Stomach smooth muscle (tissue), 2 donors: ENCODE measurements around the gene FAM89A.
"Not testable (repeated sequence)": the region's sequence is repeated elsewhere in the genome, so short reads cannot be mapped to it uniquely, and the experiment has no call there.

Experiments used
- H3K27ac ChIP-seq: one replicate; pipeline ENCODE4 v1.7.0; 2013; ENCODE audit warnings: mild to moderate bottlenecking, low read length, inconsistent platforms
- H3K27me3 ChIP-seq, 2 donors: one replicate each; pipeline ENCODE4 v1.7.0; 2013; ENCODE audit warnings: low read length in 2 of 2; ENCODE audit not compliant: insufficient read depth in 2 of 2, control insufficient read depth in 1 of 2
- H3K36me3 ChIP-seq, 2 donors: one replicate each; pipeline ENCODE4 v1.7.0; 2013; ENCODE audit warnings: low read length in 2 of 2; ENCODE audit not compliant: control insufficient read depth in 2 of 2, insufficient read depth in 2 of 2
- H3K4me1 ChIP-seq: one replicate; pipeline ENCODE4 v1.7.0; 2013; ENCODE audit warnings: low read length; ENCODE audit not compliant: control insufficient read depth, insufficient read depth
- H3K4me3 ChIP-seq, 2 donors: one replicate each; pipeline ENCODE4 v1.7.0; 2013; ENCODE audit warnings: low read length in 2 of 2
- H3K9ac ChIP-seq, 2 donors: one replicate each; pipeline ENCODE4 v1.7.0; 2013; ENCODE audit warnings: low read length in 2 of 2, mild to moderate bottlenecking in 1 of 2
- H3K9me3 ChIP-seq, 2 donors: one replicate each; pipeline ENCODE4 v1.7.0; 2013; ENCODE audit warnings: low read length in 2 of 2; ENCODE audit not compliant: control insufficient read depth in 2 of 2
- donor health status: healthy.
- donor health status: Pancreatic carcinoma.

FAM89A gene

DNA sequence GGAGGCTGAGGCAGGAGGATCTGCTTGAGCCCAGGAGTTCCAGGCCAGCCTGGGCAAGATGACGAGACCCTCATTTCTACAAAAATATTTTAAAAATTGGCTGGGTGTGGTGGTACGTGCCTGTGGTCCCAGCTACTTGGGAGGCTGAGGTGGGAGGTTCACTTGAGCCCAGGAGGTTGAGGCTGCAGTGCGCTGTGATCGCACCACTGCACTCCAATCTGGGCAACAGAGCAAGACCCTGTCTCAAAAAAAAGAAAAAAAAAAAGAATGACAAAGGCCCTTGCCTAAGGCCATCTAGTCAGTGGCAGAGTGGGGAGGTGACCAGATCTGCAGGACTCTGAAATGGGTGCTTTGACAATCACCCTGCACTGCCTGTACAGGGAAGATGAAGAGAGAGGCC is 10.8 kb downstream of the FAM89A start:
- H3K27ac ChIP-seq: not testable (repeated sequence)

GRCh38 chr1:231028682-231029081 is 11.4 kb downstream of the FAM89A start:
- Histone ChIP-seq H3K4me1 (no peaks in the 10 kb centered on the region), H3K9ac (no peak overlapping the region), H3K4me3 (no peak overlapping the region), H3K27me3 (peaks cover 0 to 2% of the 10 kb centered on the region in 2 donors), H3K36me3 (no peaks in the 10 kb centered on the region), H3K27ac (no peak overlapping the region), H3K9me3 (no peaks in the 10 kb centered on the region)

More for the DNA sequence above, 10.8 kb downstream of the FAM89A start:
- H3K4me3 ChIP-seq, H3K9ac ChIP-seq, H3K27me3 ChIP-seq, H3K4me1 ChIP-seq, H3K36me3 ChIP-seq, H3K9me3 ChIP-seq: not testable (repeated sequence)

DNA sequence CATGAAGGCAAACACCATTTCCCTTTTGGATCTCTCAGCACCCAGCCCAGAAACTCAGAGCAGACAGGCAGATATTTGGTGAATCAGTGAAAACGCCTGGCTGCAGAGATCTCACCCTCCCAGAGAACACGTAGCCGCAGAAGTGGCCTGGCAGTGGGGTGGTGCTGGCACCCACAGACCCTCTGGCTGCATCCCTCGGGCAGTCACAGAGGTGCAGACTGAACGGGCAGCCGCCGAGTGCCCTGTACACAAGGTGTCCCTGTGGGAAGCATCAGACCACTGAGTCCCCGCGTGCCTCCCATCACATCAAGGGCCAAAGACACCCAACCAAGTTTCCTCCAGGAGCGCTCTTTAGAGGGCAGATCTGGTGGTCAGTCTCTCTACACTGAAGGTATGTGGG is 12.1 kb downstream of the FAM89A start:
- Histone ChIP-seq H3K27me3 (no peaks in the 10 kb centered on the region), H3K9me3 (no peaks in the 10 kb centered on the region), H3K4me1 (no peaks in the 10 kb centered on the region), H3K36me3 (no peaks in the 10 kb centered on the region), H3K27ac (no peak overlapping the region), H3K9ac (no peak overlapping the region), H3K4me3 (no peak overlapping the region)

DNA sequence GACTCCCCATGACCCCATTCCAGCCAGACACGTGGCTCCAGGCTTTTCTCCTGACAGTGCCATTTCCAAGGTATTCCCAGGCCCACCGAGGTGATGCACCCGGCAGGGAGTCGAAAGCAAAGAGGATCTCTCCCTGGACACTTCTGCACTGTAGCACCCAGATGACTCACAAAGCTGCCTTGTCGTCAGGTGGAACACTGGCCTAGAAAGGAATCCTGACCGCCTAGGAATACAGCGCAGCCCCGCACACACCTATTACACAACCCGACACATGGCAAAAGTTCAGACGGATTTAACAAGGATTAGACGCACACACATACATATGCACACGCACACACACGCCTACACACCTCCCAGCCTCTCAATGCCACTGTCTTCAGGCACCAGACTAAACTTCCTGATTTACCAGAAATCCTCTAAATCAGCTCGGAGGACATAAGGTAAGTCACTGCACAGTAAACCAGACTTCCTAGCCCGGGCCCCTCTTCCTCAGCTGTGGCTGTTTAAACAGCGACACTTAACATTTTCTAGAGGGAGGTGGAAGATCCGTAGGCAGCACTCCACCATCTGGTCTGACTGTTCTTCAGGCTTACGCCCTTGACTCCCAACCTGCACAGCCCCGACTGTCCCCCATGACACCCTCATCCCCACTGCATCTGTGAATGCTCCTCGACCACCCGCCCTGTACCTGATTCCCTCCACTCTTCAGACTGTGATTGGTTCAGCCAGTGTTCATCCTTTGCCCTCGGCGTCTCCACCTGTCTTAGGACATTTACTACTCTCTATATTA is 12.7 kb downstream of the FAM89A start:
- H3K9me3 ChIP-seq: no peaks in the 10 kb centered on the region
- H3K27ac ChIP-seq: no peak overlapping the region
- no peaks in the 10 kb centered on the region for H3K27me3 ChIP-seq
- H3K36me3 ChIP-seq: no peaks in the 10 kb centered on the region
- no peak overlapping the region for H3K4me3 ChIP-seq
- H3K4me1 ChIP-seq: no peaks in the 10 kb centered on the region
- no peak overlapping the region for H3K9ac ChIP-seq

- Histone ChIP-seq H3K9ac (no peak overlapping the region), H3K4me1 (no peaks in the 10 kb centered on the region)
Measured at GRCh38 chr1:231026576-231026975, 13.5 kb downstream of the FAM89A start.

DNA sequence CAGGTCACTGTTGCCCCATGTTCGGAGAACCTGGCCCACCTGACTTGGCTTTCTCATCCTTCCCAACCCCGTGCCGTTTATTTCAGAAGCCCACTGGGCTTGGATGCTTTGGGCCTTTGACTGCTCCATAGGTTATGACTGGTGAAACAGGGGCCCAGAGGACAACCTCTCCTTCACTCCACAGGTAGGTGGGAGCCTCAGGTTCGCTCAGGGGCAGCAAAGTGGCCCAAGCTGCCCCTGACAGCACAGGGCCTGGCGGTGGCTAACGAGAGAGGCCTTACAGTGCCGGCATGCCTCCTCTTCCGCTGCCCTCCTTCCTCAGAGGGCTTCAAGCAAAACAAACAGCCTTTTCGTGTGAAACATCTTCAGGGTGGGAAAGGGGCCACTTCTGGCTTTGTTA is 16.9 kb downstream of the FAM89A start:
- Histone ChIP-seq H3K4me3 (no peak overlapping the region), H3K4me1 (no peaks in the 10 kb centered on the region), H3K9ac (no peak overlapping the region), H3K36me3 (no peaks in the 10 kb centered on the region), H3K9me3 (no peaks in the 10 kb centered on the region), H3K27ac (no peak overlapping the region), H3K27me3 (no peaks in the 10 kb centered on the region)

More at GRCh38 chr1:231026576-231026975, 13.5 kb downstream of the FAM89A start:
- Histone ChIP-seq H3K27me3 (no peaks in the 10 kb centered on the region), H3K36me3 (no peaks in the 10 kb centered on the region), H3K27ac (no peak overlapping the region), H3K4me3 (no peak overlapping the region), H3K9me3 (no peaks in the 10 kb centered on the region)

DNA sequence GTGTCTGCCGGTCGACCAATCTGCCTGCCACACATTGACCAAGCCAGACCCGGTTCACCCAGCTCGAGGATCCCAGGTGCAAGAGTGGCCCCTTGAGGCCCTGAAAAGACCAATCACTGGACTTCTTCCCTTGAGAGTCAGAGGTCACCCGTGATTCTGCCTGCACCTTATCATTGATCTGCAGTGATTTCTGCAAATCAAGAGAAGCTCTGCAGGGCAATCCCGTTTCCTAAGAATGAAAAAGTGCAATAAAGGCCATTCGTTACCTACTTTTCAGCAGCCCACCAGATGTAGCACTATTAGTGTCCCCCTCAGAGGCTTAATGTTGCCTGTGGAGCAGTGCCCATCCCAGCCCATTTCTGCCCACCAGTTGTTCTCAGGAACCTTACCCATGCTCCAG is 17.5 kb downstream of the FAM89A start:
- not testable (repeated sequence) for H3K27ac ChIP-seq, H3K27me3 ChIP-seq, H3K4me1 ChIP-seq, H3K9ac ChIP-seq, H3K9me3 ChIP-seq, H3K4me3 ChIP-seq, H3K36me3 ChIP-seq

DNA sequence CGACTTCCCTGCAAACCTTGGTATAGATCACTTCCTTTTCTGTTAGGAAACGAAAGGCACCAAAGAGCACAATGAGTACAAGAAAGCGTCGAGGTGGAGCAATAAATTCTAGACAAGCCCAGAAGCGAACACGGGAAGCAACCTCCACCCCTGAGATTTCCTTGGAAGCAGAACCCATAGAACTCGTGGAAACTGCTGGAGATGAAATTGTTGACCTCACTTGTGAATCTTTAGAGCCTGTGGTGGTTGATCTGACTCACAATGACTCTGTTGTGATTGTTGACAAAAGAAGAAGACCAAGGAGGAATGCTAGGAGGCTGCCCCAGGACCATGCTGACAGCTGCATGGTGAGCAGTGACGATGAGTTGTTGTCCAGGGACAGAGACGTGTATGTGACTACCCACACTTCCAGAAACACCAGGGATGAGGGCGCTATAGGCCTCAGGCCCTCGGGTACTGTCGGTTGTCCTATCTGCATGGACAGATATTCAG is 18.5 kb downstream of the FAM89A start:
- Histone ChIP-seq H3K27ac (no peak overlapping the region), H3K9me3 (no peaks in the 10 kb centered on the region), H3K4me3 (no peak overlapping the region), H3K36me3 (no peaks in the 10 kb centered on the region), H3K4me1 (no peaks in the 10 kb centered on the region), H3K27me3 (no peaks in the 10 kb centered on the region), H3K9ac (no peak overlapping the region)

- no peak overlapping the region for H3K27ac ChIP-seq
- H3K9ac ChIP-seq: no peak overlapping the region
- no peaks in the 10 kb centered on the region for H3K4me1 ChIP-seq
- no peaks in the 10 kb centered on the region for H3K27me3 ChIP-seq
- no peak overlapping the region for H3K4me3 ChIP-seq
- no peaks in the 10 kb centered on the region for H3K9me3 ChIP-seq
- H3K36me3 ChIP-seq: no peaks in the 10 kb centered on the region
Measured at GRCh38 chr1:231020816-231021215, 19.2 kb downstream of the FAM89A start.

DNA sequence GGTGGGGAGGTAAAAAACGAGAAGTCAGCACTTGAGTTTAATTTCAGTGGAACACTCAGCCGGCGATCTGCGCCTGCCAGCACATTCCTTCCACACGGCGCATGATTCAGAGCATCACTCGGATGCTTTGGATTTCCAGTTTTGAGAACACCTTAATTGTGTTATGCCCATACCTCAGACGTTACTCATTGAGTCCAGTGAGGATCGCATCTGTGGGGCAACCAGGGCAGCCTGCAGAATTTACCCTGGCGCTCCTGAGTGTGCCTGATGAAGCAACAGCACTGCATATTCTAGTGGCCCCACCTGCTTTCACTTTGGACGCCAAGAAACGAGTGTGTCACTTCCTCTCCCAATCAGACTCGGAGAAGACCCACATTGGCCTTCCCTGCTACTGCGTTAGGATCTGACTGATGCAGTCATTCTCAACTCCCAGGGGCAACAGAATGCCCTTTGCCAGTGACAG is 19.9 kb downstream of the FAM89A start:
- H3K9me3 ChIP-seq: no peaks in the 10 kb centered on the region
- H3K9ac ChIP-seq: no peak overlapping the region
- H3K27me3 ChIP-seq: no peaks in the 10 kb centered on the region
- H3K4me1 ChIP-seq: no peaks in the 10 kb centered on the region
- no peaks in the 10 kb centered on the region for H3K36me3 ChIP-seq
- H3K27ac ChIP-seq: no peak overlapping the region
- no peak overlapping the region for H3K4me3 ChIP-seq

DNA sequence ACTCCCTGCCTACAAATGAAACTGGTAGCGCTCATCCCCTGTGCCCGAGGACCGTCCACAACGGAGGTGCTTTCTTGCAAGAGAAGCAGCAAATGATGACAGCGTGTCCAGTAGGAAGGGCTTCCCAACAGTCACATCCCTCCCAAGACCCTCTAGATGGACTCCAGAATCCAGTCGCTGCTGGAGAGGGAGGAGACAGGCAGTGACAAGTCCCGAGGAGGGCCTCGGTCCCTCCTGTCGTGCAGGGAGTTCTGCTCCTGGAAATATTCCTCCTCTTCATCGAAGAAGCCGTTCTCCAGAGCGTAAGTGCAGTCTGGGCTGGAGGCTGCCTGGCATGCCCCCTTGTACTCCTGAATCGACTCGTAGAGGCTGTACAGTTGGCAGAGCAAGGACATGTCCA is 20.3 kb downstream of the FAM89A start:
- Histone ChIP-seq H3K27ac (no peak overlapping the region), H3K9me3 (no peaks in the 10 kb centered on the region), H3K4me3 (no peak overlapping the region), H3K4me1 (no peaks in the 10 kb centered on the region), H3K27me3 (no peaks in the 10 kb centered on the region), H3K9ac (no peak overlapping the region), H3K36me3 (no peaks in the 10 kb centered on the region)
